ENCODE data around the gene PHF23.

PHF23 gene

DNA sequence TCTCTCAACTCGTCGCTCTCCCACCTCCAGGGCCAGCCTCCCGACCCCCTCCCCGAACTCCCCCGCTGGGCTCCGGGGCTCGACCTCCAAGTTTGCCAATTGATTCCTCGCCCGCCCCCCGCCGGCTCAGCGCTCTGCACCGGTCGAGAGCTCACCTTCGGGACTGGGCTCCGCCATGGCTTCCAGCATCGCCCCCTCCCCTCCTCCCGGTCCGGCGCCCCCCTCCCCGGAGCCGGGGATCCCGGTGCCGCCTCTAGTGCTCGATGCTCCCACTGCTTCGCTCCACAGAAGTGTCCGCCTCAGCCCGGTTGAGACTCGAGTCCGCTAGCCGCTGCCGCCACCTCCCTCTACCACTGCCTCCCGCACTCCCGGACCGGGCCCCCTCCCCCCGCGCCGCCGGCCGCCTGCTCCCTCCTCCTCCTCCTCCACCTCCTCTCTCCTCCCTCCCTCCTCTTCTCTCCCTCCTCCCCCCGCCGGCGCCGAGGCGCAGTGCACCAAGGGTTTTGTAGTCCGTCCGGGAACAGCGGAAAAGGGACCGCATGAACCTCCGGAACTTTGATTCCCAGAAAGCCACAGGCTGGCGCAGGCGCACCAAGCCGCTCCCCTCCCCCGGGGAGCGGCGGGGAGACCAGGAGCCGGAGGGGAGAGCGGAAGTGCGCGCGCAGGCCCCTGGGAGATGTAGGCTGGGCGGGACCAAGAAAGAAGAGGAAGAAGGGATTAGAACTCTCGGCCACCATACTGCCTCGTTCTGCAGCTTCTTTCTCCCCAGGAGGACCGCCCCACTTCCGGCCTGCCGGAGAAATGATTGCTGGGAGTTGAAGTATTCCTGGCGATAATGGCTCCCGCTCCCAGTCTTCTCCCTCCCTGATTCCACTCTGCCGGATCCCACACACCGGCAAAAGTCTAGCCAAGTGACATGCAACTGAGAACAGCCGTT is at the start of gene PHF23:
TSS of gene PHF23 (minus strand) at position 367 of the 937 bp plus-strand sequence. CDS start at position 189, 178 bp downstream.
- peak; percentile 99 for DNase-seq (ENCODE audit: low read depth)

GRCh38 chr17:7285679-7286078 is 46.4 kb upstream of the PHF23 start:
- no peak for DNase-seq (ENCODE audit: low read depth)

DNA sequence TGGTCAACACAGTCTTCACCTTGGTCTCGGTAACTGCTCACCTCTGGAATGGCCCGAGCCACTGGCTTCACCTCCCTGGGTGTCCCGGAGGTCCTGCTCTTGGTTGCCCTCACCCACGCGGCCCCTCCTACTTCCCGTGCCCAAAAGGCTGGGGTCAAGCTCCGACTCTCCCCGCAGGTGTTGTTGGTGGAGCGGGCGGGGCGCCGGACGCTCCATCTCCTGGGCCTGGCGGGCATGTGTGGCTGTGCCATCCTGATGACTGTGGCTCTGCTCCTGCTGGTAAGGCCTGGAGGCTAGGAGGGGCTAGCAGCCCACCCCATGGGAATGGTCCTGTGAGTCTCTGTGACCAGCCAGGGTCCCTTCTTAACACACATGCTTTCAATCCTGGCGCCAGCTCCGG is 45.7 kb upstream of the PHF23 start:
- DNase-seq (ENCODE audit: low read depth): no peak

- no peak for DNase-seq (ENCODE audit: low read depth)
These were observed 44.4 kb upstream of the PHF23 start for GRCh38 chr17:7283471-7284216.

DNA sequence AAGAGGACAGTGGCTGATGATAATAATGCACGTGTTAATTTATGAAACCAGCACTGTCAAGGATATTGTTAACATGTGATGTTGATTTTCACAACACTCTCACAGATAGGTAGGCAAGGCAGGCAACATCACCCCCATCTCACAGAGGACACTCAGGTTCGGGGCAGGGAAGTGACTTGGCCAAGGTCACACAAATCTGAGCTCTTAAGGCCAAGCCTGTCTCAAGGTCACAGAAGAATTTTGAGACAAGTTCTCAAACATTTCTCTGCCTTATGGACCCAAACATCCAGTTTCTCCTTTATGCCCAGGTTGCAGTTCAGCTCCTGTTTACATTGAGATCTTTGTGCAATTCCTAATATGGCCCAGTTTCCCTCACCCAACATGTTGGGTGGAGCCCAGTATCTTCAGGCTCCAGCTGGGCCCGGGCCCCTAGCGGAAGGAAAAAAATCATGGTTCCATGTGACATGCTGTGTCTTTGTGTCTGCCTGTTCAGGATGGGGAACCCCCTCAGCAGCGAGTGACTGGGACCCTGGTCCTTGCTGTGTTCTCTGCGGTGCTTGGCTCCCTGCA is 43.6 kb upstream of the PHF23 start:
- DNase-seq (ENCODE audit: low read depth): no peak

- no peak for DNase-seq (ENCODE audit: low read depth)
These were observed 42.9 kb upstream of the PHF23 start for GRCh38 chr17:7281953-7282751.

DNA sequence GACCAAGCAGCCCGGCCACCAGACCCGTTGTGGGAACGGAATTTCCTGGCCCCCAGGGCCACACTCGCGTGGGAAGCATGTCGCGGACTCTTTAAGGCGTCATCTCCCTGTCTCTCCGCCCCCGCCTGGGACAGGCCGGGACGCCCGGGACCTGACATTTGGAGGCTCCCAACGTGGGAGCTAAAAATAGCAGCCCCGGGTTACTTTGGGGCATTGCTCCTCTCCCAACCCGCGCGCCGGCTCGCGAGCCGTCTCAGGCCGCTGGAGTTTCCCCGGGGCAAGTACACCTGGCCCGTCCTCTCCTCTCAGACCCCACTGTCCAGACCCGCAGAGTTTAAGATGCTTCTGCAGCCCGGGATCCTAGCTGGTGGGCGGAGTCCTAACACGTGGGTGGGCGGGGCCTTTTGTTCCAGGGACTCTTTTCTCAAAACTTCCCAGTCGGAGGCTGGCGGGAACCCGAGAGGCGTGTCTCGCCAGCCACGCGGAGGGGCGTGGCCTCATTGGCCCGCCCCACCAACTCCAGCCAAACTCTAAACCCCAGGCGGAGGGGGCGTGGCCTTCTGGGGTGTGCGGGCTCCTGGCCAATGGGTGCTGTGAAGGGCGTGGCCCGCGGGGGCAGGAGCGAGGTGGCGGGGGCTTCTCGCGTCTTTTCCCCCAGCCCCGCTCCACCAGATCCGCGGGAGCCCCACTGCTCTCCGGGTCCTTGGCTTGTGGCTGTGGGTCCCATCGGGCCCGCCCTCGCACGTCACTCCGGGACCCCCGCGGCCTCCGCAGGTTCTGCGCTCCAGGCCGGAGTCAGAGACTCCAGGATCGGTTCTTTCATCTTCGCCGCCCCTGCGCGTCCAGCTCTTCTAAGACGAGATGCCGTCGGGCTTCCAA is 42.1 kb upstream of the PHF23 start, which contains the start of gene SLC2A4:
TSS of gene SLC2A4 (plus strand) at position 645 of the 879 bp plus-strand sequence. CDS start at position 862, 217 bp downstream.
- peak; percentile 78 for DNase-seq (ENCODE audit: low read depth)

DNA sequence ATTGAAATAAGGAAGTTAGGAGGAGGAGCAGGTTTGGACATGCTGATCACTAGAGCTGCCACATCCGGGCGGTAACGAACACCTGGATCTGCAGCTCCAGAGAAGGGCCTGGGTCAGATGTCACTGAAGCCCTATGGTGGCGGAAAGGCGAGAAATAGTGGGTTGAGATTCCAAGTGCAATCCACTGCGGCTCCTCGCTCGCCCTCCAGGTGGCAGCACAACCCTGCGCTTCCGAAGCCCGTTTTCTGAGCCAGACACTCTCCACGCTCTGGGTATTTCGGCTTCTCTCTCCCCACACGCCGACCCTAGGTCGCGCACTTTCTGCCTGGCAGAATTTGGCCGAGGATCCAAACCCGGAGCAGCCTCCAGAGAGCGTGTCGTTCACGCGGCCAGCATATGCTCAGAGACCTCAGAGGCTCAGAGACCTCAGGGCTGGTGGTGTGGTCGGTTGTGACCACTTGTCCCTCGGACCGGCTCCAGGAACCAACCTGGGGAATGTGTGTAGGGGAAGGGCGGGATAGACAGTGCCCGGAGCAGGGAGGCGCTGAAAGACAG is 41.3 kb upstream of the PHF23 start:
- DNase-seq (ENCODE audit: low read depth): peak; percentile 55

GRCh38 chr17:7279448-7279847 is 40.2 kb upstream of the PHF23 start:
- no peak for DNase-seq (ENCODE audit: low read depth)

GRCh38 chr17:7266784-7267183 is 27.5 kb upstream of the PHF23 start:
- DNase-seq (ENCODE audit: low read depth): no peak

DNA sequence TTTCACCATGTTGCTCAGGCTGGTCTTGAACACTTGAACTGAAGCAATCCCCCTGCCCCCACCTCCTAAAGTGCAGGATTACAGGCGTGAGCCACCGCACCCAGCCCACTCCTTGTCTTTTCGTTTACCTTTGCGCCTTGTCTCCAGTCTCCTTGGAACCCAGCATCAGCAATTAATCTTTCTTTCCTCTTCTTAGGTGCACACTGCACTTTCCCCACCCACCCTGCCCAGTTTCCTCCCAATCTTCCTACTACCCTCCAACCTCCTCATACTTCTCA is 24.5 kb upstream of the PHF23 start:
- no peak for DNase-seq (ENCODE audit: low read depth)

GRCh38 chr17:7262935-7263800 is 23.9 kb upstream of the PHF23 start:
- DNase-seq (ENCODE audit: low read depth): no peak

DNA sequence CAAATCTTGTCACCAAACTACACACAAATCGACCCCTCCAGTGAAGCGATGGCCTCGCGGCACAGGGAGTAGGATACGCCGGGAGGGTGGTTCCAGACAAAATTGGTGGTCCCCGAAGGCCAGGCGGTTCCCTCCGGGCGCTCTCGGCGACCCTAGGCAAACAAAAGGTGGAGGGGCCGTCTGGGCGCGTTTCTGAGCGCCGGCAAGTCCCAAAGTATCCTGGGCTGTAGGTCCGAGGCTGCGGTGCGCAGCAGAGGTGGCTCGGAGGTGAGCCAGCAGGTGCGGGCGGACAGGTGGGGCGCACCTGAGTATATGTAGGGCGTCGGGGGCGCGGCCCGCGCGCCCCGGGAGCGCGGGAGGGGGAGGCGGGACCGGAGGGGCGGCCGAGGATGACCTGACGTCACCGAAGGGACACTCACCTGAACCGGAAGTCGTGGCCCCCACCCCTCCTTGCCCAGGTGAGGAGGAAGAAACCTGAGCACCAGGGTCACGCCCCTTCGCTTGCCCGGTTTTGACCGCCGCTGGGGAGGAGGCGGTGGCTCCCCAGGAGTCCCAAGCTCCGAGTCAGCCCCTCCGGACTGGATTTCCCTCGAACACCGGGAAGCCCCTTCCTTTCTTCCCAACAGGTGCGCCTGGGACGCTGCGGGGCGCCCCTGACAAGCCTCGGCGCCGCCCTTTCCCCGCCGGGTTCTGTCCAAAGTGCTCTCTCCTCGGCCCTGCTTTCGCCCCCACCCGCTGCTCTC is 23.1 kb upstream of the PHF23 start, which contains the start of gene CLDN7:
TSS of gene CLDN7 (minus strand) at position 287 of the 743 bp plus-strand sequence. CDS start 435 bp downstream, outside the sequence.
- DNase-seq (ENCODE audit: low read depth): no peak

- no peak for DNase-seq (ENCODE audit: low read depth)
These were observed 22.3 kb upstream of the PHF23 start for GRCh38 chr17:7261379-7262191.

GRCh38 chr17:7260651-7261378 is 21.6 kb upstream of the PHF23 start:
- no peak for DNase-seq (ENCODE audit: low read depth)

GRCh38 chr17:7260151-7260550 is 20.9 kb upstream of the PHF23 start:
- no peak for DNase-seq (ENCODE audit: low read depth)

GRCh38 chr17:7259555-7259889 is 20.3 kb upstream of the PHF23 start:
- DNase-seq (ENCODE audit: low read depth): no peak

Data from GM04504 (cell line).